HepG2 (cell line): ENCODE measurements around the gene EHD1. TPM values are rescaled to one million over a fixed set of nuclear protein-coding genes. Genes with fewer than 3 reads are reported as not detected.

Experiments used
- AHDC1 ChIP-seq: sonication (generic); formaldehyde crosslinking; IDR thresholded peaks from 2 replicates; pipeline ENCODE4 v1.5.1; 2020; ENCODE audit warnings: mild to moderate bottlenecking, missing genetic modification reagents, borderline replicate concordance
- ARID3A ChIP-seq: IDR thresholded peaks from 2 replicates; pipeline ENCODE4 v1.6.1; 2012; ENCODE audit warnings: low read depth, low read length, improper control_type of control experiment
- DRAP1 ChIP-seq: IDR thresholded peaks from 2 replicates; pipeline ENCODE4 v1.6.1; 2016; ENCODE audit warnings: missing genetic modification reagents, missing compliant biosample characterization
- IKZF4 ChIP-seq: sonication (generic); formaldehyde crosslinking; IDR thresholded peaks from 2 replicates; pipeline ENCODE4 v1.5.1; 2020; ENCODE audit warnings: borderline replicate concordance, mild to moderate bottlenecking, low read depth, missing genetic modification reagents; ENCODE audit errors: not compliant biosample characterization
- MLX ChIP-seq: IDR thresholded peaks from 2 replicates; pipeline ENCODE4 v1.6.1; 2016
- SIN3A ChIP-seq: IDR thresholded peaks from 2 replicates; pipeline ENCODE4 v1.6.1; 2011; ENCODE audit warnings: low read depth, mild to moderate bottlenecking, control low read depth, low read length, borderline replicate concordance
- ZC3H4 ChIP-seq: sonication (generic); formaldehyde crosslinking; IDR thresholded peaks from 2 replicates; pipeline ENCODE4 v1.4.0; 2020; ENCODE audit warnings: missing genetic modification reagents, borderline replicate concordance
- ZNF253 ChIP-seq: sonication (generic); formaldehyde crosslinking; IDR thresholded peaks from 2 replicates; pipeline ENCODE4 v1.8.0; 2022; ENCODE audit warnings: mild to moderate bottlenecking, missing genetic modification reagents, borderline replicate concordance
- ZNF275 ChIP-seq: sonication (generic); formaldehyde crosslinking; IDR thresholded peaks from 2 replicates; pipeline ENCODE4 v1.8.0; 2022; ENCODE audit warnings: missing genetic modification reagents, mild to moderate bottlenecking, inconsistent platforms, borderline replicate concordance
- ZNF720 ChIP-seq: sonication (generic); formaldehyde crosslinking; IDR thresholded peaks from 2 replicates; pipeline ENCODE4 v1.4.0; 2020; ENCODE audit warnings: missing genetic modification reagents
- ZNF740 ChIP-seq: sonication (generic); formaldehyde crosslinking; IDR thresholded peaks from 2 replicates; pipeline ENCODE4 v1.4.0; 2020; ENCODE audit warnings: missing genetic modification reagents
- ZSCAN22 ChIP-seq: sonication (generic); formaldehyde crosslinking; IDR thresholded peaks from 2 replicates; pipeline ENCODE4 v1.4.0; 2020; ENCODE audit warnings: mild to moderate bottlenecking, missing genetic modification reagents
- polyA plus RNA-seq, 8 experiments: library from polyadenylated mRNA; depleted of rRNA in 3 of 8; stranded (reverse) in 7 of 8; unstranded in 1 of 8; fragments of >200 nt; fragmentation: Illumina TruSeq in 4 of 8; extraction: Trizol in 4 of 8; gene quantifications; 2 replicates each; pipeline versions ENCODE4 v1.2.1 to v1.2.3, GENCODE V29; 2011 to 2016; ENCODE audit warnings: low read depth in 4 of 8, missing spikeins in 1 of 8, mixed read lengths in 1 of 8; ENCODE audit not compliant: insufficient read depth in 1 of 8
- total RNA-seq, 5 experiments: library from RNA; depleted of rRNA; stranded (reverse); fragments of >200 nt; fragmentation: Illumina TruSeq; extraction: Trizol; gene quantifications; 2 replicates each; pipeline ENCODE4 v1.2.3, GENCODE V29; 2016; ENCODE audit warnings: low read depth in 1 of 5
- TF ChIP-seq, protein P1 (sequence below): sonication (generic); formaldehyde crosslinking; IDR thresholded peaks from 2 replicates; pipeline ENCODE4 v1.4.0; 2020; ENCODE audit warnings: missing genetic modification reagents

Gene EHD1
- total and polyA plus RNA-seq, 2 of the 13 experiments (the other 11 are each of a cell fraction or from before 2014, with no cell fraction given): 23.6 to 26.6 TPM

DNA sequence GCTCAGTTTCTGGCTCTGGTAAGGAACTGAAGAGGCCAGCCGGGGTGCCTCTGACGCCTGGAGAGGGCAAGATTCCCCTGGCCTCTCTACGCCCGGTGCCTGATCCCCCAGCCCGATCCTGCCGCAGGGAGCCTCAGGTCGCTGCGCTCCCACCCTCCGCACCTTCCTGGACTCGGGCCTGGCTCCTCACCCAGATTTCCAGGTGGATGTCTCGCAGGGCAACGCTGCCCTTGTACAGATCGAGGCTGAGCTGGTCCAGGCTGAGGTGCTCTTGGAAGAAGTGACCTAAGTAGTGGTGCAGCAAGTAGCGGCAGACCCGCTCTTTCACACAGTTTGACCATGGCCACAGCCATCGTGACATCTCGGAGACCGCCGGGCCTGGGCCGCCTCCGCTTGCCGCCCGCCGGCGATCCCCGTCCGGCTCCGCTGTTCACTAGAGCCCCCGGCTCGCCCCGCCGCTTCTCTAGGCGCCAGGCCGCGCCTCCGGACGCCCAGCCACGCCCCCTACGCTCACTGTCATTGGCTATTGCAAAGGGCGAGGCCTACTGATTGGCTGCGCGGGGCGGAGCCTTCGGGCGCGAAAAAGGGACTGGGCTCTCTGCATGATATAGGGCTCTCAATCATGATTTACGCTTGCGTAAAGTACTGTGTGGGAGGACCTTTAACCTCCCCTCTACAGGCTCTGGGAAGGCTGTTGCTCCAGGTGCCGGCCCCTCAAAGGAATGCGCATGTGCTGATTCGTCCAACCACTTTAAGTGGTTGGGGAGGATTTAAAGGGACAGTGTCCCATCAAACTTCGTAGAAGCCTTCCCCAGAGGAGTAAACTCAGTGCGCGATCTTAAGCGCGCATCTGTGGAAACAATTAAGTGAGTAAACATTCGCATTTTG, 38.6 kb upstream of the EHD1 start, which contains the start of gene ATG2A (continued):
- no peak; the same call in 1 of the 2 replicates for TF ChIP-seq AHDC1 (CRISPR knock-in tag)
- TF ChIP-seq ZSCAN22 (CRISPR knock-in tag): no peak
- no peak for TF ChIP-seq ZNF740 (CRISPR knock-in tag)
- peak; percentile 82 for TF ChIP-seq ARID3A
- TF ChIP-seq, protein P1, sequence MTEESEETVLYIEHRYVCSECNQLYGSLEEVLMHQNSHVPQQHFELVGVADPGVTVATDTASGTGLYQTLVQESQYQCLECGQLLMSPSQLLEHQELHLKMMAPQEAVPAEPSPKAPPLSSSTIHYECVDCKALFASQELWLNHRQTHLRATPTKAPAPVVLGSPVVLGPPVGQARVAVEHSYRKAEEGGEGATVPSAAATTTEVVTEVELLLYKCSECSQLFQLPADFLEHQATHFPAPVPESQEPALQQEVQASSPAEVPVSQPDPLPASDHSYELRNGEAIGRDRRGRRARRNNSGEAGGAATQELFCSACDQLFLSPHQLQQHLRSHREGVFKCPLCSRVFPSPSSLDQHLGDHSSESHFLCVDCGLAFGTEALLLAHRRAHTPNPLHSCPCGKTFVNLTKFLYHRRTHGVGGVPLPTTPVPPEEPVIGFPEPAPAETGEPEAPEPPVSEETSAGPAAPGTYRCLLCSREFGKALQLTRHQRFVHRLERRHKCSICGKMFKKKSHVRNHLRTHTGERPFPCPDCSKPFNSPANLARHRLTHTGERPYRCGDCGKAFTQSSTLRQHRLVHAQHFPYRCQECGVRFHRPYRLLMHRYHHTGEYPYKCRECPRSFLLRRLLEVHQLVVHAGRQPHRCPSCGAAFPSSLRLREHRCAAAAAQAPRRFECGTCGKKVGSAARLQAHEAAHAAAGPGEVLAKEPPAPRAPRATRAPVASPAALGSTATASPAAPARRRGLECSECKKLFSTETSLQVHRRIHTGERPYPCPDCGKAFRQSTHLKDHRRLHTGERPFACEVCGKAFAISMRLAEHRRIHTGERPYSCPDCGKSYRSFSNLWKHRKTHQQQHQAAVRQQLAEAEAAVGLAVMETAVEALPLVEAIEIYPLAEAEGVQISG (CRISPR knock-in tag): peak; percentile 56; the same call in 1 of the 2 replicates
- peak; percentile 26 for TF ChIP-seq ZNF275 (CRISPR knock-in tag)
- TF ChIP-seq ZC3H4: no peak
- TF ChIP-seq ZNF253 (CRISPR knock-in tag): peak; percentile 44; the same call in 1 of the 2 replicates
- TF ChIP-seq DRAP1 (CRISPR knock-in tag): peak; percentile 89
- TF ChIP-seq SIN3A: 0 out of 2 replicates have a peak, but pooled peaks have one; percentile 47
- no peak for TF ChIP-seq IKZF4 (CRISPR knock-in tag)
- TF ChIP-seq MLX (CRISPR knock-in tag): no peak
- no peak for TF ChIP-seq ZNF720
